ENCODE data around the gene EXTL1.

The EXTL1 gene

GRCh38 chr1:25997828-25998761 lies 23.5 kb upstream of the EXTL1 start, which contains the start of gene PAFAH2:
PAFAH2 (minus strand) TSS chr1:25998063; CDS start chr1:25990816, 7,247 bp downstream.
- Histone ChIP-seq H3K9me3 (ENCODE audit: control insufficient read depth, low read length) (no peaks in the 10 kb centered on the region), H3K36me3 (ENCODE audit: control insufficient read depth, insufficient read depth, low read length) (no peaks in the 10 kb centered on the region), H3K27me3 (ENCODE audit: control insufficient read depth, insufficient read depth, low read length, poor library complexity, severe bottlenecking) (no peaks in the 10 kb centered on the region), H3K27ac (ENCODE audit: insufficient read depth, low read depth, low read length, poor library complexity, severe bottlenecking) (peak within 1 kb of the TSS; percentile 58), H3K4me3 (ENCODE audit: insufficient read depth, low read depth, low read length) (peak within 1 kb of the TSS; percentile 69), H3K4me1 (ENCODE audit: control insufficient read depth, insufficient read depth, low read length) (peaks cover 9% of the 10 kb centered on the region)
- 4 to 5% methylated on average over 45 to 47 of the region's 47 CpGs for WGBS, 2 experiments

DNA sequence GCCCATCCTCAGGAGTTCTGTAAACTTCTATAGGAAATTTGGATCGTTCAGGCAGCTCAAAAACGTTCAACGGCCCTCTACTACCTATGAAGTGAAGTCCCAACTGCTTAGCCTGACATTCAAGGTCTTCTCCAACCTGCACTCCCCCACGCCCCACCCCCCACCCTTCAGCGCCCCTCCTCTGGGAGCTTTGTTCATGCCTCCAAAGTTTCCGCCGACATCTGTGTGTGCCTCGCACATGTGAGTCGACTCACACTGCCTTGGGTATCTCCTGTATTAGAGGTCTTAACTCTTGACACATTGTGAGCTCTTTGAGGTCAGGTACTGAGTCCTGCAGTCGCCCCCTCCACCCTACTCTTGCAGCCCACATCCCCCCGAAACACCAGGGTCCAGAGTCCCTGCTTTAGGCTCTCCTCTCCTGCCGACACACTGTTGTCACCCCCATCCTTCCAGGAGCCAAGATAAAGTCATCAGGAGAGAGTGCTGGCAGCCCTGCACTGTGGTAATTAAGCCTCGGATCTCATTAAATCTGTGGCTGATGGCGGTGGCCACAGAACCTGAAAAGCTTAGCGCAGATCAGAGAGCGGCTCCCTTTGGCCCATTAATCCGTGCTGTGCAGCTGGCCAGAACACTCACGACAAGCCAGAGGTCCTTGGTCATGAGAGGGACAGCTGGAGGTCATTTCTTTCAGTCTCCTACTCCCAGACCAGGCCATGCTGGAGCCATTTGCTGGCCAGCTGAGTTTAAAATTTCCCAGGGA lies 22.4 kb upstream of the EXTL1 start:
- Histone ChIP-seq H3K36me3 (ENCODE audit: control insufficient read depth, insufficient read depth, low read length) (no peaks in the 10 kb centered on the region), H3K27ac (ENCODE audit: insufficient read depth, low read depth, low read length, poor library complexity, severe bottlenecking) (no peak overlapping the region), H3K9me3 (ENCODE audit: control insufficient read depth, low read length) (no peaks in the 10 kb centered on the region), H3K27me3 (ENCODE audit: control insufficient read depth, insufficient read depth, low read length, poor library complexity, severe bottlenecking) (no peaks in the 10 kb centered on the region), H3K4me3 (ENCODE audit: insufficient read depth, low read depth, low read length) (no peak overlapping the region), H3K4me1 (ENCODE audit: control insufficient read depth, insufficient read depth, low read length) (peaks cover 9% of the 10 kb centered on the region)
- 89 to 91% methylated on average over 18 of the region's 18 CpGs for WGBS, 2 experiments

GRCh38 chr1:26003262-26003661 lies 18.3 kb upstream of the EXTL1 start:
- no peaks in the 10 kb centered on the region for H3K9me3 ChIP-seq (ENCODE audit: control insufficient read depth, low read length)
- H3K4me1 ChIP-seq (ENCODE audit: control insufficient read depth, insufficient read depth, low read length): peaks cover 8% of the 10 kb centered on the region
- no peak overlapping the region for H3K4me3 ChIP-seq (ENCODE audit: insufficient read depth, low read depth, low read length)
- no peaks in the 10 kb centered on the region for H3K36me3 ChIP-seq (ENCODE audit: control insufficient read depth, insufficient read depth, low read length)
- H3K27ac ChIP-seq (ENCODE audit: insufficient read depth, low read depth, low read length, poor library complexity, severe bottlenecking): no peak overlapping the region
- no peaks in the 10 kb centered on the region for H3K27me3 ChIP-seq (ENCODE audit: control insufficient read depth, insufficient read depth, low read length, poor library complexity, severe bottlenecking)
- WGBS, 2 experiments: 83 to 91% methylated on average over 3 to 4 of the region's 4 CpGs

DNA sequence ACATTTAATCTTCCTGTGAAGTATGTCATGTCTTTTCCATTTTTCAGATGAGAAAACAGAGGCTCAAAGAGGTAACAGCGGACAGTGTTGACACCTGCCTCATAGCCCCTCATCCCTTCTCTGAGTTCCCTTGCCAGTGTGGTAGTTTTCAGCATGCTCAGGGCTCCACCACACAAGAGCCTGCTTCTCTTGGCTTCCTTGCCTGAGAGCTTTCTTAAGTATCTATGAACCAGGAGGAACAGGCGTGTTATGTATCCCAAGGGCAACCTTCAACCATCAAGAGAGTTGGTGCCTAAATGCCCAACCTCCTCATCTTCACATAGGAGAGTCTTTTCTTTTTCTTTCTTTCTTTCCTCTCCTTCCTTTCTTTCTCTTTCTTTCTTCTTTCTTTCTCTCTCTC lies 17.8 kb upstream of the EXTL1 start:
- Histone ChIP-seq H3K4me1 (ENCODE audit: control insufficient read depth, insufficient read depth, low read length) (peaks cover 3% of the 10 kb centered on the region), H3K36me3 (ENCODE audit: control insufficient read depth, insufficient read depth, low read length) (no peaks in the 10 kb centered on the region), H3K27ac (ENCODE audit: insufficient read depth, low read depth, low read length, poor library complexity, severe bottlenecking) (no peak overlapping the region), H3K9me3 (ENCODE audit: control insufficient read depth, low read length) (no peaks in the 10 kb centered on the region), H3K4me3 (ENCODE audit: insufficient read depth, low read depth, low read length) (no peak overlapping the region), H3K27me3 (ENCODE audit: control insufficient read depth, insufficient read depth, low read length, poor library complexity, severe bottlenecking) (no peaks in the 10 kb centered on the region)
- 89 to 95% methylated on average over 2 of the region's 2 CpGs for WGBS, 2 experiments

DNA sequence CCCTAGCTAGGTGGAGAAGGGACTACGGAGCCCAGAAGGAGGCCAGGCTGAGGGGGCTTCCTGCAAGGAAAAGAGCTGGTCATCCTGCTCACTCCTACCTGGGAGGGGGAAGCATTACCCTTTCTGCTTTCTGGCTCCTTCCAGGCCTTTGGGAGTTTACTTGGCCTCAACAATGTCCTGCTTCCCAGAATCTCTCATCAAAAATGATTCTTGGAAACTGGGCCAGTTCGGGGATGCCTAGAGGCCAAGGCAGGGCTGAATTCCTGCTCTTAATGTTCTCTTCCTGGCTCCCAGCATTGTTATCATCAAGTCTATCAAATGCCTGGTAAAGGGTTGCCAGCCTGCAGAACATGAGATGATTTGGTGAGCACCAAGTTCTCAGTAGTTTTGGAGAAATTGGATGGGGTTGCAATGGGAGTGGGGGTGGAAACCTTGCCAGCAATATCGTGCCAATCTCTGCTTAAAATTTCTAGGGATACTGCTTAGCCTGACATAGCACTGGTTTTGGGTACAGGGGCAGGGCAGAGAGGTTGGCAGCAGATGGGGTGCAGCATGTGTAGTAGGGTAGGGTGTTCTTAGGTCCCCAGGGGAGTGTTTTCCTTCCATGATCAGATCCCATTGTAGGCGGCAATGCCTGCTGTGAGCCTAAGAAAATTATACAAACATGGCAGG lies 16.0 kb upstream of the EXTL1 start:
- Histone ChIP-seq H3K27ac (ENCODE audit: insufficient read depth, low read depth, low read length, poor library complexity, severe bottlenecking) (no peak overlapping the region), H3K9me3 (ENCODE audit: control insufficient read depth, low read length) (no peaks in the 10 kb centered on the region), H3K36me3 (ENCODE audit: control insufficient read depth, insufficient read depth, low read length) (no peaks in the 10 kb centered on the region), H3K27me3 (ENCODE audit: control insufficient read depth, insufficient read depth, low read length, poor library complexity, severe bottlenecking) (no peaks in the 10 kb centered on the region), H3K4me1 (ENCODE audit: control insufficient read depth, insufficient read depth, low read length) (no peaks in the 10 kb centered on the region), H3K4me3 (ENCODE audit: insufficient read depth, low read depth, low read length) (no peak overlapping the region)
- 90 to 91% methylated on average over 4 of the region's 4 CpGs for WGBS, 2 experiments

GRCh38 chr1:26006710-26007109 lies 14.9 kb upstream of the EXTL1 start:
- no peaks in the 10 kb centered on the region for H3K9me3 ChIP-seq (ENCODE audit: control insufficient read depth, low read length)
- WGBS, 2 experiments: 93 to 94% methylated on average over 16 of the region's 16 CpGs
- no peaks in the 10 kb centered on the region for H3K27me3 ChIP-seq (ENCODE audit: control insufficient read depth, insufficient read depth, low read length, poor library complexity, severe bottlenecking)
- H3K36me3 ChIP-seq (ENCODE audit: control insufficient read depth, insufficient read depth, low read length): no peaks in the 10 kb centered on the region
- H3K27ac ChIP-seq (ENCODE audit: insufficient read depth, low read depth, low read length, poor library complexity, severe bottlenecking): no peak overlapping the region
- H3K4me3 ChIP-seq (ENCODE audit: insufficient read depth, low read depth, low read length): no peak overlapping the region
- no peaks in the 10 kb centered on the region for H3K4me1 ChIP-seq (ENCODE audit: control insufficient read depth, insufficient read depth, low read length)

- H3K9me3 ChIP-seq (ENCODE audit: control insufficient read depth, low read length): no peaks in the 10 kb centered on the region
- H3K4me1 ChIP-seq (ENCODE audit: control insufficient read depth, insufficient read depth, low read length): no peaks in the 10 kb centered on the region
- H3K27me3 ChIP-seq (ENCODE audit: control insufficient read depth, insufficient read depth, low read length, poor library complexity, severe bottlenecking): no peaks in the 10 kb centered on the region
- no peak overlapping the region for H3K4me3 ChIP-seq (ENCODE audit: insufficient read depth, low read depth, low read length)
- H3K36me3 ChIP-seq (ENCODE audit: control insufficient read depth, insufficient read depth, low read length): no peaks in the 10 kb centered on the region
- no peak overlapping the region for H3K27ac ChIP-seq (ENCODE audit: insufficient read depth, low read depth, low read length, poor library complexity, severe bottlenecking)
- 72 to 77% methylated on average over 6 of the region's 6 CpGs for WGBS, 2 experiments
These were observed 11.7 kb upstream of the EXTL1 start for GRCh38 chr1:26009796-26010447.

- H3K9me3 ChIP-seq (ENCODE audit: control insufficient read depth, low read length): no peaks in the 10 kb centered on the region
- H3K4me3 ChIP-seq (ENCODE audit: insufficient read depth, low read depth, low read length): no peak overlapping the region
- H3K27ac ChIP-seq (ENCODE audit: insufficient read depth, low read depth, low read length, poor library complexity, severe bottlenecking): no peak overlapping the region
- H3K27me3 ChIP-seq (ENCODE audit: control insufficient read depth, insufficient read depth, low read length, poor library complexity, severe bottlenecking): no peaks in the 10 kb centered on the region
- 53 to 54% methylated on average over 3 of the region's 3 CpGs for WGBS, 2 experiments
- H3K36me3 ChIP-seq (ENCODE audit: control insufficient read depth, insufficient read depth, low read length): no peaks in the 10 kb centered on the region
- H3K4me1 ChIP-seq (ENCODE audit: control insufficient read depth, insufficient read depth, low read length): no peaks in the 10 kb centered on the region
These were observed 10.8 kb upstream of the EXTL1 start for GRCh38 chr1:26010825-26011224.

- Histone ChIP-seq H3K36me3 (ENCODE audit: control insufficient read depth, insufficient read depth, low read length) (no peaks in the 10 kb centered on the region), H3K4me1 (ENCODE audit: control insufficient read depth, insufficient read depth, low read length) (peaks cover 13% of the 10 kb centered on the region), H3K9me3 (ENCODE audit: control insufficient read depth, low read length) (no peaks in the 10 kb centered on the region), H3K4me3 (ENCODE audit: insufficient read depth, low read depth, low read length) (no peak overlapping the region), H3K27ac (ENCODE audit: insufficient read depth, low read depth, low read length, poor library complexity, severe bottlenecking) (no peak overlapping the region), H3K27me3 (ENCODE audit: control insufficient read depth, insufficient read depth, low read length, poor library complexity, severe bottlenecking) (no peaks in the 10 kb centered on the region)
- WGBS, 2 experiments: 62 to 64% methylated on average over 3 of the region's 3 CpGs
These were observed 8.7 kb upstream of the EXTL1 start for GRCh38 chr1:26012864-26013263.

Measured in ectodermal cell (in vitro differentiated cells).